Activated CD4-positive, alpha-beta memory T cell treated with anti-CD3 and anti-CD28 coated beads for 36 hours (primary cell): ENCODE data around the gene MYBPC2. TPM values are rescaled to one million over a fixed set of nuclear protein-coding genes. Genes with fewer than 3 reads are reported as not detected.
"Not testable (repeated sequence)": the region's sequence is repeated elsewhere in the genome, so short reads cannot be mapped to it uniquely, and the experiment has no call there.

Experiments used
- CTCF ChIA-PET: fragments of 350-600 bp; sonication (Branson Sonifier 250); formaldehyde crosslinking; loops from one replicate; lab custom pipeline; 2021; ENCODE audit warnings: antibody characterized with exemption, inconsistent platforms; lab: Charles Lee
- POLR2A ChIA-PET: fragments of 350-600 bp; sonication (Branson Sonifier 250); formaldehyde crosslinking; loops from one replicate; lab custom pipeline; 2021; ENCODE audit warnings: antibody characterized with exemption; lab: Charles Lee
- DNase-seq: peaks from one replicate; pipeline ENCODE4 v3.0.0-alpha.2; 2020
- H3K27ac Mint-ChIP-seq: one replicate; pipeline ENCODE4 v1.8.0; 2021; ENCODE audit warnings: mixed read lengths
- H3K27me3 Mint-ChIP-seq: one replicate; pipeline ENCODE4 v1.8.0; 2021; ENCODE audit warnings: mixed read lengths
- H3K36me3 Mint-ChIP-seq: one replicate; pipeline ENCODE4 v1.8.0; 2021; ENCODE audit warnings: mixed read lengths
- H3K4me1 Mint-ChIP-seq: one replicate; pipeline ENCODE4 v1.8.0; 2021; ENCODE audit warnings: low read depth, mixed read lengths
- H3K4me3 Mint-ChIP-seq: one replicate; pipeline ENCODE4 v1.8.0; 2021; ENCODE audit warnings: mild to moderate bottlenecking, mixed read lengths
- H3K9me3 Mint-ChIP-seq: one replicate; pipeline ENCODE4 v1.8.0; 2021; ENCODE audit warnings: mixed read lengths
- intact Hi-C: fragments of 100-400 bp; cut with micrococcal nuclease; formaldehyde crosslinking; loops from one replicate; pipeline ENCODE4 v1.15.1; 2023
- total RNA-seq, 2 experiments: library from RNA; stranded (reverse); gene quantifications; one replicate each; pipeline ENCODE4 v1.2.3, GENCODE V29; 2021

Gene MYBPC2
- total RNA-seq: under 1 TPM; 0.38 to 0.94 TPM

GRCh38 chr19:50432221-50433028, at the start of gene MYBPC2:
MYBPC2 (plus strand) TSS chr19:50432892; CDS start chr19:50432954, 62 bp downstream.
- intact Hi-C loops: no loop called here
- ChIA-PET CTCF (interaction anchor here (2.1 kb wide), 1 partner anchor 28 kb away, joined by 8 read pairs; no protein-coding TSS in a partner anchor), POLR2A (no interaction called here)
- Mint-ChIP-seq H3K36me3 (no peaks in the 10 kb centered on the region), H3K4me1 (peaks cover 16% of the 10 kb centered on the region), H3K27me3 (peaks cover 24% of the 10 kb centered on the region), H3K27ac (peak within 1 kb of the TSS; percentile 87), H3K9me3 (no peaks in the 10 kb centered on the region), H3K4me3 (peak within 1 kb of the TSS; percentile 74)
- DNase-seq: peak; percentile 21

DNA sequence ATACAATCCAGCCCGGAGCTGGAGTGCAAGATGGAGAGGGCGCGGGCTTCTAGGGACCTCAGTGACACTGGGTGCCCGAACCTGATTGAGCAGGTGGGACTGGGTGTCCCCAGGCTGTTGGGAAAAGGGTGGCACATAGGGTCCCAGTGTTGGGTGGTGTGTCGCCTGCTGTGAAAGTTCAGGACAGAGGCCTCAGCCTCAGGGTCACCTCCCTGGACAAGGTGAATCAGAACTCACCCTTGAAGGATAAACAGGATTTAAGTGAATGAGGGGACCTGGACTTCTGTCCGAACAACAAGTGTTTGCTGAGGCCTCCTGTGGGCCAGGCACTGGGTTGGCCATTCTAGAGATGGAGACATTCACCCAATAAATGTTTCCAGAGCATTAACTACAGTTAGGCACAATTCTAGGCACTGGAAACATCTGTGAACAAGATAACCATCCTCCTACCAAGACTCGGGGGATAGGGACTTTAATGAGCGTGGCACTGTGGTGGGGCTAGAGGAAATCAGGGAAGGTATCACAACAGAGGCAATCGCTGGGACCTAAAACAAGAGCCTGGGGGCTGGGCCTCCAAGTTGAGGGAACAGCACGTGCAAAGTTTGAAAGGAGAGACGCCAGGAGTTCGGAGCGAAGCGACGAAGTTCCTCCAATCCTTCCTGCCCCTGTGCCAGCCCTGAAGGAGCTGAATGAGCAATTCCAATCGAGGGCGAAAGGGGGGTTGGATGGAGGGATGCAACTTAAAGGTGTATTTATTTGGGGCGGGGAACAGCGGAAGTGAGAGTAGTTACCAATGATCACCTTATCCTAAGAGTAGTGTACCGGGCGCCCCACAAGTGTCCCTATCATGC, 49.5 kb upstream of the MYBPC2 start:
- Mint-ChIP-seq H3K27me3 (no peaks in the 10 kb centered on the region), H3K27ac (peak overlapping the region; percentile 95), H3K9me3 (no peaks in the 10 kb centered on the region), H3K4me1 (peaks cover 33% of the 10 kb centered on the region), H3K4me3 (peak overlapping the region; percentile 98), H3K36me3 (peaks cover 39% of the 10 kb centered on the region)
- DNase-seq: no peak
- intact Hi-C loops: loop anchor here (5.0 kb wide), 1 partner anchor 434 kb away; no protein-coding TSS in a partner anchor
- CTCF ChIA-PET: interaction anchor here (1.4 to 2.5 kb wide), 4 partner anchors 14 to 154 kb away, joined by 3 to 13 read pairs (median 8); no protein-coding TSS in a partner anchor
- POLR2A ChIA-PET: interaction anchor here (0.9 to 2.0 kb wide), 6 partner anchors 9 to 58 kb away, joined by 3 to 12 read pairs (median 4); no protein-coding TSS in a partner anchor

GRCh38 chr19:50383852-50384684, 48.6 kb upstream of the MYBPC2 start, which contains the start of gene POLD1:
POLD1 (plus strand) TSS chr19:50384347; CDS start chr19:50398852, 14,505 bp downstream.
- intact Hi-C loops: loop anchor here (1.0 to 5.0 kb wide), 4 partner anchors 8 to 433 kb away; partner anchors contain the start of gene NR1H2
- DNase-seq: peak; percentile 99
- Mint-ChIP-seq H3K9me3 (no peaks in the 10 kb centered on the region), H3K4me3 (peak within 1 kb of the TSS; percentile 98), H3K27me3 (no peaks in the 10 kb centered on the region), H3K27ac (peak within 1 kb of the TSS; percentile 95), H3K4me1 (peaks cover 33% of the 10 kb centered on the region), H3K36me3 (peaks cover 36% of the 10 kb centered on the region)
- ChIA-PET CTCF (interaction anchor here (0.6 to 2.5 kb wide), 7 partner anchors 9 to 1319 kb away, joined by 3 to 13 read pairs (median 6); no protein-coding TSS in a partner anchor), POLR2A (interaction anchor here (0.9 to 2.0 kb wide), 7 partner anchors 10 to 59 kb away, joined by 3 to 12 read pairs (median 4); no protein-coding TSS in a partner anchor)

DNA sequence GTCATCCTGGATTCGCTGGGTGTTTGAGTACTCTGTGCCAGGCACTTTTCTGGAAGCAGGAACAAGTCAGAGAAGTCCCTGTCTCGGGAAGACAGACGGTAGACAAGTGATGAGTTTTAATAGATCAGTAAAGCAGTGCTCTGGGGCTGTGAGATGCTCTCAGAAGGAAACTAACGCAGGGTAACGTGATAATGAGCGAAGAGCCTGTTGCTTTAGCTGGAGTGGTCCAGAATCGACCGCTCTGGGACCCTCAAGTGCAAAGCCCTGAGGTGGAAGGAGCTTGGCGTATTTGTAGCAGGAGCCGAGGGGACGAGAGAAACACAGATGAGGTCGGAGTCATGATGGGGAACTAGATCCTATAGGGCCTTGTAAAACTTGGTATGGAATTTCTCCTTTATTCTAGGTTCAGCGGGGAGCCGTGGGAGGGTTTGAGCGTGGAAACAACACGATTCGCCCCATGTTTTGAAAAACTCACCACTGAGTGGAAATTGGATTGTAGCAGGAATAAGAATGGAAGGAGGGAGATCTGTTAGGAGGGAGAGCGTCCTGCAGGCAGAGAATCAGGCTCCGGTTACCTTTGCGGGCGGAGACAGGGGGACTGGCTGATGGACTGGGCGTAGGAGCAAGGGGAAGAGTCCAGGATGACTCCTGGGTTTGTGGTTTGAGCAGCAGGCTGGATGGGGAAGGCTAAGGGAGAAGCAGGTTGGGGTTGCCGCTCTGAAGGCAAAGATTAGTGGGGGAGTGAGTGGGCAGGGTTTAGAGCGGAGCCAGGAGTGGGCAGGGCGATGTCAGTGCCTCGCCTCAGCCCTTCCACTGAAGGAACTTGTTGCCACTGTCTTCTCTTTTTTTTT, 47.8 kb upstream of the MYBPC2 start:
- Mint-ChIP-seq H3K4me3 (peak overlapping the region; percentile 98), H3K4me1 (peaks cover 30% of the 10 kb centered on the region), H3K36me3 (peaks cover 28% of the 10 kb centered on the region), H3K9me3 (no peaks in the 10 kb centered on the region), H3K27me3 (no peaks in the 10 kb centered on the region), H3K27ac (peak overlapping the region; percentile 95)
- intact Hi-C loops: loop anchor here (1.0 to 5.0 kb wide), 4 partner anchors 9 to 432 kb away; partner anchors contain the start of gene NR1H2
- ChIA-PET CTCF (interaction anchor here (0.6 to 2.5 kb wide), 7 partner anchors 10 to 1318 kb away, joined by 3 to 13 read pairs (median 6); no protein-coding TSS in a partner anchor), POLR2A (interaction anchor here (0.6 to 2.0 kb wide), 7 partner anchors 10 to 60 kb away, joined by 3 to 12 read pairs (median 4); no protein-coding TSS in a partner anchor)
- DNase-seq: no peak

- Mint-ChIP-seq H3K9me3 (no peaks in the 10 kb centered on the region), H3K27me3 (no peaks in the 10 kb centered on the region), H3K4me1 (peaks cover 29% of the 10 kb centered on the region), H3K27ac (no peak overlapping the region), H3K36me3 (peaks cover 31% of the 10 kb centered on the region), H3K4me3 (no peak overlapping the region)
- ChIA-PET POLR2A (interaction anchor here (0.9 kb wide), 1 partner anchor 19 kb away, joined by 3 read pairs; no protein-coding TSS in a partner anchor), CTCF (interaction anchor here (1.7 kb wide), 1 partner anchor 30 kb away, joined by 5 read pairs; no protein-coding TSS in a partner anchor)
- intact Hi-C loops: no loop called here
- no peak for DNase-seq
Observed at GRCh38 chr19:50387176-50387867, 45.4 kb upstream of the MYBPC2 start.

- CTCF ChIA-PET: interaction anchor here (1.7 kb wide), 1 partner anchor 31 kb away, joined by 5 read pairs; no protein-coding TSS in a partner anchor
- no peaks in the 10 kb centered on the region for H3K27me3 Mint-ChIP-seq
- H3K36me3 Mint-ChIP-seq: peaks cover 35% of the 10 kb centered on the region
- POLR2A ChIA-PET: no interaction called here
- no peak overlapping the region for H3K4me3 Mint-ChIP-seq
- H3K9me3 Mint-ChIP-seq: no peaks in the 10 kb centered on the region
- DNase-seq: no peak
- intact Hi-C loops: no loop called here
- peaks cover 29% of the 10 kb centered on the region for H3K4me1 Mint-ChIP-seq
- H3K27ac Mint-ChIP-seq: no peak overlapping the region
Observed at GRCh38 chr19:50387868-50388245, 44.8 kb upstream of the MYBPC2 start.

GRCh38 chr19:50390295-50390694, 42.4 kb upstream of the MYBPC2 start:
- H3K27me3 Mint-ChIP-seq, H3K9me3 Mint-ChIP-seq, CTCF ChIA-PET, intact Hi-C loops, H3K4me3 Mint-ChIP-seq, DNase-seq, H3K4me1 Mint-ChIP-seq, H3K27ac Mint-ChIP-seq: not testable (repeated sequence)
- POLR2A ChIA-PET: interaction anchor here (0.6 kb wide), 1 partner anchor 42 kb away, joined by 3 read pairs; no protein-coding TSS in a partner anchor
- peaks cover 35% of the 10 kb centered on the region for H3K36me3 Mint-ChIP-seq

DNA sequence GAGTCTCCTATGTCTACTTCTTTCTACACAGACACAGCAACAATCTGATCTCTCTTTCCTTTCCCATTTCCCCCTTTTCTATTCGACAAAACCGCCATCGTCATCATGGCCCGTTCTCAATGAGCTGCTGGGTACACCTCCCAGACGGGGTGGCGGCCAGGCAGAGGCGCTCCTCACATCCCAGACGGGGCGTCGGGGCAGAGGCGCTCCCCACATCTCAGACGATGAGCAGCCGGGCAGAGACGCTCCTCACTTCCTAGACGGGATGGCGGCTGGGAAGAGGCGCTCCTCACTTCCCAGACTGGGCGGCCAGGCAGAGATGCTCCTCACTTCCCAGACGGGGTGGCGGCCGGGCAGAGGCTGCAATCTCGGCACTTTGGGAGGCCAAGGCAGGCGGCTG, 41.7 kb upstream of the MYBPC2 start:
- POLR2A ChIA-PET, CTCF ChIA-PET, DNase-seq, H3K9me3 Mint-ChIP-seq, intact Hi-C loops, H3K27me3 Mint-ChIP-seq, H3K27ac Mint-ChIP-seq, H3K4me1 Mint-ChIP-seq, H3K4me3 Mint-ChIP-seq: not testable (repeated sequence)
- H3K36me3 Mint-ChIP-seq: peaks cover 35% of the 10 kb centered on the region

GRCh38 chr19:50392759-50393158, 39.9 kb upstream of the MYBPC2 start:
- Mint-ChIP-seq H3K27ac (no peak overlapping the region), H3K27me3 (no peaks in the 10 kb centered on the region), H3K4me3 (no peak overlapping the region), H3K9me3 (no peaks in the 10 kb centered on the region), H3K36me3 (peaks cover 30% of the 10 kb centered on the region), H3K4me1 (peaks cover under 1% of the 10 kb centered on the region)
- intact Hi-C loops: no loop called here
- CTCF ChIA-PET: no interaction called here
- POLR2A ChIA-PET: no interaction called here
- no peak for DNase-seq

DNA sequence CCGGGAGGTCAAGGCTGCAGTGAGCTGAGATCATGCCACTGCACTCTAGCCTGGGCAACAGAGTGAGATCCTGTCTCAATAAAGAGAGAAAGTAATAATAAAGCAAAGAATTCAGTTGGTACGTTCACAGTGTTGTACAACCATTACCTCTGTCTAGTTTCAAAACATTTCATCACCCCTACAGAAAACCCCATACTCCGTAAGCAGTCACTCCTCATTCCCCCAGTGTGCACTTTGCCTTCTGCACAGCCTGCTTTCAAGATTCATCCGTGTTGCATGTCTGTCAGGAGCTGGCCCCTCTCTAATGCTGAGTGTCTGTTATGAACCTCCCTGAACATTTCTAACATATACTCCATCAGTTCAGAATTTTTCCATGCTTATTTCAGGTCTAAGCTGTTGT, 39.1 kb upstream of the MYBPC2 start:
- no peaks in the 10 kb centered on the region for H3K4me1 Mint-ChIP-seq
- CTCF ChIA-PET: no interaction called here
- intact Hi-C loops: no loop called here
- no peaks in the 10 kb centered on the region for H3K9me3 Mint-ChIP-seq
- no peak overlapping the region for H3K27ac Mint-ChIP-seq
- DNase-seq: no peak
- H3K36me3 Mint-ChIP-seq: peaks cover 31% of the 10 kb centered on the region
- H3K4me3 Mint-ChIP-seq: no peak overlapping the region
- POLR2A ChIA-PET: no interaction called here
- H3K27me3 Mint-ChIP-seq: no peaks in the 10 kb centered on the region
